IMR-90 (cell line): ENCODE measurements around the gene RPS6KA2. TPM values are rescaled to one million over a fixed set of nuclear protein-coding genes. Genes with fewer than 3 reads are reported as not detected.

Experiments used
- ATAC-seq: fragments of 200-7000 bp; cut with Tn5 transposase; 2 replicates; pipeline ENCODE4 v1.9.1; 2020; ENCODE audit warnings: low read depth, mild to moderate bottlenecking, moderate library complexity
- BruUV-seq: library from RNA; stranded (reverse); fragments of 400-500 nt; replicated peaks from 2 replicates; lab custom pipeline; 2021; lab: Mats Ljungman, UMichigan
- CTCF ChIA-PET: fragments of 300-600 bp; formaldehyde crosslinking; extraction: SDS; loops from one replicate; lab custom pipeline; 2021; ENCODE audit warnings: antibody characterized with exemption; lab: Yijun Ruan, JAX
- POLR2A ChIA-PET: fragments of 300-600 bp; sonication (Branson Sonifier 250); formaldehyde crosslinking; loops from one replicate; lab custom pipeline; 2022; ENCODE audit warnings: antibody characterized with exemption; ENCODE audit not compliant: unreplicated experiment; lab: Charles Lee
- DNase-seq: peaks from one replicate; pipeline ENCODE4 v3.0.0; 2013
- H2AFZ ChIP-seq: replicated peaks from 2 replicates; pipeline ENCODE3; 2013; ENCODE audit warnings: low read length, mild to moderate bottlenecking; ENCODE audit not compliant: poor library complexity
- H2AK5ac ChIP-seq: 2 replicates; pipeline ENCODE4 v1.6.1; 2013; ENCODE audit warnings: low read depth, low read length, inconsistent platforms
- H2AK9ac ChIP-seq: replicated peaks from 2 replicates; pipeline ENCODE3; 2013; ENCODE audit warnings: mild to moderate bottlenecking, low read depth, low read length, moderate library complexity; ENCODE audit not compliant: poor library complexity
- H2BK120ac ChIP-seq: 2 replicates; pipeline ENCODE4 v1.6.1; 2013; ENCODE audit warnings: low read depth, low read length, inconsistent platforms
- H2BK15ac ChIP-seq: 3 replicates; pipeline ENCODE4 v1.6.1; 2013; ENCODE audit warnings: low read depth, low read length, inconsistent platforms
- H2BK20ac ChIP-seq: 2 replicates; pipeline ENCODE4 v1.6.1; 2013; ENCODE audit warnings: low read depth, mild to moderate bottlenecking, inconsistent platforms, low read length, moderate library complexity
- H2BK5ac ChIP-seq: 2 replicates; pipeline ENCODE4 v1.6.1; 2013; ENCODE audit warnings: mild to moderate bottlenecking, low read depth, low read length, inconsistent platforms; ENCODE audit not compliant: poor library complexity, severe bottlenecking
- H3K14ac ChIP-seq: replicated peaks from 2 replicates; pipeline ENCODE4 v1.6.1; 2013; ENCODE audit warnings: low read depth, low read length, inconsistent platforms
- H3K18ac ChIP-seq: 2 replicates; pipeline ENCODE4 v1.6.1; 2013; ENCODE audit warnings: low read depth, low read length, control low read depth
- H3K23ac ChIP-seq: 2 replicates; pipeline ENCODE4 v1.6.1; 2013; ENCODE audit warnings: low read depth, low read length, inconsistent platforms
- H3K27ac ChIP-seq: 2 replicates; pipeline ENCODE4 v1.5.1; 2013; ENCODE audit warnings: mild to moderate bottlenecking, control low read depth, low read length; ENCODE audit not compliant: insufficient read depth
- H3K27me3 ChIP-seq: 2 replicates; pipeline ENCODE4 v1.6.1; 2013; ENCODE audit warnings: low read length; ENCODE audit not compliant: control insufficient read depth, insufficient read depth
- H3K36me3 ChIP-seq: 2 replicates; pipeline ENCODE4 v1.6.1; 2013; ENCODE audit warnings: low read length, mixed read lengths; ENCODE audit not compliant: control insufficient read depth, insufficient read depth
- H3K4ac ChIP-seq: 2 replicates; pipeline ENCODE4 v1.6.1; 2013; ENCODE audit warnings: low read depth, low read length, inconsistent platforms
- H3K4me1 ChIP-seq: 2 replicates; pipeline ENCODE4 v1.6.1; 2013; ENCODE audit warnings: low read length, mixed read lengths; ENCODE audit not compliant: control insufficient read depth, insufficient read depth
- H3K4me2 ChIP-seq: 2 replicates; pipeline ENCODE4 v1.6.1; 2013; ENCODE audit warnings: low read depth, mild to moderate bottlenecking, control low read depth, low read length, moderate library complexity
- H3K4me3 ChIP-seq: 2 replicates; pipeline ENCODE4 v1.5.1; 2013; ENCODE audit warnings: low read depth, mild to moderate bottlenecking, control low read depth, low read length, moderate library complexity; ENCODE audit not compliant: insufficient read depth
- H3K56ac ChIP-seq: 2 replicates; pipeline ENCODE4 v1.6.1; 2013; ENCODE audit warnings: low read length, inconsistent platforms; ENCODE audit not compliant: insufficient read depth; ENCODE audit errors: extremely low read depth
- H3K79me1 ChIP-seq, 2 experiments: 2 replicates each; pipeline ENCODE4 v1.6.1; 2013; ENCODE audit warnings: low read length in 2 of 2, inconsistent platforms in 1 of 2, low read depth in 1 of 2
- H3K9ac ChIP-seq: 2 replicates; pipeline ENCODE4 v1.6.1; 2013; ENCODE audit warnings: low read depth, low read length, control low read depth
- H3K9me1 ChIP-seq: 2 replicates; pipeline ENCODE4 v1.6.1; 2013; ENCODE audit warnings: low read length, inconsistent platforms; ENCODE audit not compliant: insufficient read depth
- H3K9me3 ChIP-seq: 2 replicates; pipeline ENCODE4 v1.6.1; 2013; ENCODE audit warnings: low read length; ENCODE audit not compliant: control insufficient read depth, insufficient read depth
- H4K20me1 ChIP-seq: 2 replicates; pipeline ENCODE4 v1.6.1; 2013; ENCODE audit warnings: low read length, inconsistent platforms; ENCODE audit not compliant: insufficient read depth
- H4K5ac ChIP-seq: 2 replicates; pipeline ENCODE4 v1.6.1; 2013; ENCODE audit warnings: mild to moderate bottlenecking, low read depth, low read length, control low read depth
- H4K8ac ChIP-seq, 2 experiments: 2 replicates each; pipeline ENCODE4 v1.6.1; 2013; ENCODE audit warnings: low read depth in 2 of 2, low read length in 2 of 2, control low read depth in 1 of 2, inconsistent platforms in 1 of 2
- H4K91ac ChIP-seq: 2 replicates; pipeline ENCODE4 v1.6.1; 2013; ENCODE audit warnings: low read depth, low read length, inconsistent platforms; ENCODE audit not compliant: insufficient read depth
- BHLHE40 ChIP-seq: fragments of 150-350 bp; IDR thresholded peaks from 2 replicates; pipeline ENCODE4 v1.6.1; 2016; ENCODE audit warnings: mild to moderate bottlenecking, low read depth, low read length
- CEBPB ChIP-seq: IDR thresholded peaks from 2 replicates; pipeline ENCODE4 v1.6.1; 2012; ENCODE audit warnings: low read depth, low read length, improper control_type of control experiment
- CHD1 ChIP-seq: IDR thresholded peaks from 2 replicates; pipeline ENCODE4 v1.6.1; 2012; ENCODE audit warnings: low read depth, low read length, improper control_type of control experiment
- FOS ChIP-seq: fragments of 150-350 bp; IDR thresholded peaks from 2 replicates; pipeline ENCODE4 v1.6.1; 2016; ENCODE audit warnings: low read depth, low read length
- MAFK ChIP-seq: IDR thresholded peaks from 2 replicates; pipeline ENCODE4 v1.6.1; 2012; ENCODE audit warnings: low read depth, low read length, improper control_type of control experiment
- MAZ ChIP-seq: IDR thresholded peaks from 2 replicates; pipeline ENCODE4 v1.6.1; 2012; ENCODE audit warnings: low read depth, mild to moderate bottlenecking, low read length, improper control_type of control experiment, moderate library complexity, borderline replicate concordance
- MXI1 ChIP-seq: IDR thresholded peaks from 2 replicates; pipeline ENCODE4 v1.6.1; 2012; ENCODE audit warnings: low read depth, mild to moderate bottlenecking, low read length, moderate library complexity, borderline replicate concordance
- RAD21 ChIP-seq: IDR thresholded peaks from 2 replicates; pipeline ENCODE4 v1.6.1; 2012; ENCODE audit warnings: low read length, improper control_type of control experiment
- RCOR1 ChIP-seq: IDR thresholded peaks from 2 replicates; pipeline ENCODE4 v1.6.1; 2012; ENCODE audit warnings: mild to moderate bottlenecking, low read length, improper control_type of control experiment; ENCODE audit not compliant: insufficient replicate concordance
- SMC3 ChIP-seq: fragments of 150-350 bp; IDR thresholded peaks from 2 replicates; pipeline ENCODE4 v1.6.1; 2016; ENCODE audit warnings: low read depth, mild to moderate bottlenecking, antibody characterized with exemption, low read length, moderate library complexity
- WGBS, 2 experiments: methylation state at CpG; one replicate each; pipeline versions ENCODE4 v1.1.5 to v1.1.7; 2013; ENCODE audit warnings: missing lambda C conversion rate in 2 of 2; ENCODE audit not compliant: insufficient read length in 1 of 2; ENCODE audit errors: extremely low coverage in 2 of 2; 5-methylcytosine and 5-hydroxymethylcytosine counted together
- dilution Hi-C: fragments of 300-500 bp; cut with HindIII; formaldehyde crosslinking; loops from one replicate; pipeline ENCODE4 v1.14.3; 2018; ENCODE audit warnings: low sequenced_read_pairs; ENCODE audit not compliant: unreplicated experiment
- in situ Hi-C: fragments of 300-500 bp; cut with MboI; formaldehyde crosslinking; loops from 3 replicates; pipeline ENCODE4 v1.14.3; 2019; ENCODE audit warnings: low sequenced_read_pairs, inconsistent platforms, mixed read lengths
- intact Hi-C: fragments of 100-400 bp; cut with micrococcal nuclease; formaldehyde crosslinking; loops from 2 replicates; pipeline ENCODE4 v1.10.0; 2022
- polyA plus RNA-seq, 3 experiments: library from polyadenylated mRNA; depleted of rRNA; stranded (reverse); fragments of >200 nt; gene quantifications; 2 replicates each; pipeline ENCODE4 v1.2.3, GENCODE V29; 2012; ENCODE audit warnings: low replicate concordance in 1 of 3
- total RNA-seq: library from RNA; depleted of rRNA; stranded (reverse); fragments of >200 nt; gene quantifications from 2 replicates; pipeline ENCODE4 v1.2.3, GENCODE V29; 2012
- TF ChIP-seq, protein P1 (sequence below): conservative IDR thresholded peaks from 2 replicates; pipeline ENCODE4 v1.5.1; 2012; ENCODE audit warnings: mild to moderate bottlenecking, low read depth, low read length, improper control_type of control experiment
- TF ChIP-seq, protein P2 (sequence below): fragments of 150-350 bp; IDR thresholded peaks from 2 replicates; pipeline ENCODE4 v1.6.1; 2016; ENCODE audit warnings: low read depth, mild to moderate bottlenecking, low read length, moderate library complexity, borderline replicate concordance

The RPS6KA2 gene
- total and polyA plus RNA-seq, 2 of the 4 experiments (the other 2 are of a cell fraction), result 26.9 to 31.3 TPM

GRCh38 chr6:166423051-166423745, 203.9 kb downstream of the RPS6KA2 start:
- no peak overlapping the region for H2AK5ac ChIP-seq
- H3K14ac ChIP-seq, result no peak overlapping the region
- H3K9me1 ChIP-seq, result peaks cover 14% of the 10 kb centered on the region; the same call in 1 of the 2 replicates
- H3K9ac ChIP-seq, result no peak overlapping the region
- no peak for TF ChIP-seq CEBPB
- no peak for TF ChIP-seq RCOR1
- no peak for TF ChIP-seq SMC3
- TF ChIP-seq, protein P1, sequence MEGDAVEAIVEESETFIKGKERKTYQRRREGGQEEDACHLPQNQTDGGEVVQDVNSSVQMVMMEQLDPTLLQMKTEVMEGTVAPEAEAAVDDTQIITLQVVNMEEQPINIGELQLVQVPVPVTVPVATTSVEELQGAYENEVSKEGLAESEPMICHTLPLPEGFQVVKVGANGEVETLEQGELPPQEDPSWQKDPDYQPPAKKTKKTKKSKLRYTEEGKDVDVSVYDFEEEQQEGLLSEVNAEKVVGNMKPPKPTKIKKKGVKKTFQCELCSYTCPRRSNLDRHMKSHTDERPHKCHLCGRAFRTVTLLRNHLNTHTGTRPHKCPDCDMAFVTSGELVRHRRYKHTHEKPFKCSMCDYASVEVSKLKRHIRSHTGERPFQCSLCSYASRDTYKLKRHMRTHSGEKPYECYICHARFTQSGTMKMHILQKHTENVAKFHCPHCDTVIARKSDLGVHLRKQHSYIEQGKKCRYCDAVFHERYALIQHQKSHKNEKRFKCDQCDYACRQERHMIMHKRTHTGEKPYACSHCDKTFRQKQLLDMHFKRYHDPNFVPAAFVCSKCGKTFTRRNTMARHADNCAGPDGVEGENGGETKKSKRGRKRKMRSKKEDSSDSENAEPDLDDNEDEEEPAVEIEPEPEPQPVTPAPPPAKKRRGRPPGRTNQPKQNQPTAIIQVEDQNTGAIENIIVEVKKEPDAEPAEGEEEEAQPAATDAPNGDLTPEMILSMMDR, result no peak
- TF ChIP-seq MAFK, result no peak
- no peak for TF ChIP-seq RAD21
- TF ChIP-seq MXI1, result no peak
- no peak for TF ChIP-seq FOS
- no peak for TF ChIP-seq CHD1
- TF ChIP-seq BHLHE40, result no peak
- TF ChIP-seq, protein P2, sequence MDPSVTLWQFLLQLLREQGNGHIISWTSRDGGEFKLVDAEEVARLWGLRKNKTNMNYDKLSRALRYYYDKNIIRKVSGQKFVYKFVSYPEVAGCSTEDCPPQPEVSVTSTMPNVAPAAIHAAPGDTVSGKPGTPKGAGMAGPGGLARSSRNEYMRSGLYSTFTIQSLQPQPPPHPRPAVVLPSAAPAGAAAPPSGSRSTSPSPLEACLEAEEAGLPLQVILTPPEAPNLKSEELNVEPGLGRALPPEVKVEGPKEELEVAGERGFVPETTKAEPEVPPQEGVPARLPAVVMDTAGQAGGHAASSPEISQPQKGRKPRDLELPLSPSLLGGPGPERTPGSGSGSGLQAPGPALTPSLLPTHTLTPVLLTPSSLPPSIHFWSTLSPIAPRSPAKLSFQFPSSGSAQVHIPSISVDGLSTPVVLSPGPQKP, result no peak
- TF ChIP-seq MAZ, result no peak
- no peak for ATAC-seq
- H3K4me3 ChIP-seq, result no peak overlapping the region
- H3K9me3 ChIP-seq, result no peaks in the 10 kb centered on the region
- POLR2A ChIA-PET, result no interaction called here
- no peak overlapping the region for H4K5ac ChIP-seq
- no peak overlapping the region for H2BK5ac ChIP-seq
- BruUV-seq, result no TSS peak
- H2BK15ac ChIP-seq, result no peak overlapping the region
- dilution Hi-C loops (no loop called here), in situ Hi-C loops (no loop called here), intact Hi-C loops (no loop called here)
- no peak overlapping the region for H3K56ac ChIP-seq
- no peak overlapping the region for H3K18ac ChIP-seq
- H3K27ac ChIP-seq, result no peak overlapping the region
- no peak overlapping the region for H2BK120ac ChIP-seq
- no peaks in the 10 kb centered on the region for H4K20me1 ChIP-seq
- no peak overlapping the region for H3K4me2 ChIP-seq
- H3K36me3 ChIP-seq, result peaks cover 51% of the 10 kb centered on the region
- H3K27me3 ChIP-seq, result no peaks in the 10 kb centered on the region
- DNase-seq, result no peak
- 91% methylated on average over 10 of the region's 22 CpGs; no CpG with 5 or more reads in 1 of the 2 experiments for WGBS, 2 experiments
- no peaks in the 10 kb centered on the region for H3K4me1 ChIP-seq
- 0 out of 4 replicates have a peak, but pooled peaks cover 0 to 3% of the 10 kb centered on the region in 2 experiments for H3K79me1 ChIP-seq
- H4K8ac ChIP-seq, result no peak overlapping the region
- CTCF ChIA-PET, result interaction anchor here (1.0 kb wide), 1 partner anchor 25 kb away, joined by 3 read pairs; no protein-coding TSS in a partner anchor
- H2AK9ac ChIP-seq, result peak overlapping the region; percentile 42
- no peak overlapping the region for H2BK20ac ChIP-seq
- H3K4ac ChIP-seq, result no peak overlapping the region
- no peak overlapping the region for H4K91ac ChIP-seq
- no peak overlapping the region for H2AFZ ChIP-seq
- no peak overlapping the region for H3K23ac ChIP-seq
